Endothelial cell of umbilical vein (primary cell): ENCODE measurements around the gene KIF4A. TPM values are rescaled to one million over a fixed set of nuclear protein-coding genes. Genes with fewer than 3 reads are reported as not detected.
A peak's percentile ranks its signal among the peaks of the same experiment; 100 is the strongest.

ENCODE experiments used
- BruUV-seq: library from RNA; stranded (reverse); fragments of 400-500 nt; replicated peaks from 2 replicates; lab custom pipeline; 2021; lab: Mats Ljungman, UMichigan
- CTCF ChIA-PET: fragments of 300-600, 350-600 bp; sonication (Branson Sonifier 250); formaldehyde crosslinking; loops from one replicate; lab custom pipeline; 2021; ENCODE audit warnings: antibody characterized with exemption, inconsistent platforms; lab: Charles Lee
- POLR2A ChIA-PET: fragments of 300-600, 350-600 bp; sonication (Branson Sonifier 250); formaldehyde crosslinking; loops from one replicate; lab custom pipeline; 2021; ENCODE audit warnings: antibody characterized with exemption, inconsistent platforms; lab: Charles Lee
- DNase-seq: peaks from one replicate; pipeline ENCODE4 v3.0.0-alpha.2; 2011; ENCODE audit warnings: low read depth, low spot score
- FAIRE-seq: peaks from 2 replicates; lab custom pipeline; 2011; peaks lifted over from hg19 to GRCh38; lab: Jason Lieb, UNC
- H2AFZ ChIP-seq: 2 replicates; pipeline ENCODE4 v1.6.0; 2012; ENCODE audit warnings: low read depth, low read length, control low read depth, inconsistent platforms
- H3K27ac ChIP-seq: 2 replicates; pipeline ENCODE4 v1.5.1; 2011; ENCODE audit warnings: low read depth, mild to moderate bottlenecking, control low read depth, low read length, moderate library complexity; ENCODE audit not compliant: insufficient read depth
- H3K27me3 ChIP-seq, 2 experiments: 2 replicates each; pipeline versions ENCODE4 v1.6.0 to v1.6.1; 2011; ENCODE audit warnings: low read length in 2 of 2, mixed read lengths in 1 of 2; ENCODE audit not compliant: control insufficient read depth in 2 of 2, insufficient read depth in 2 of 2
- H3K36me3 ChIP-seq, 2 experiments: 2 replicates in 1 of 2; 3 replicates in 1 of 2; pipeline ENCODE4 v1.5.1; 2011; ENCODE audit warnings: low read length in 2 of 2, mild to moderate bottlenecking in 1 of 2, moderate library complexity in 1 of 2; ENCODE audit not compliant: control insufficient read depth in 2 of 2, insufficient read depth in 2 of 2; ENCODE audit errors: extremely low read depth in 1 of 2
- H3K4me1 ChIP-seq: 3 replicates; pipeline ENCODE4 v1.5.1; 2011; ENCODE audit warnings: mild to moderate bottlenecking, low read length; ENCODE audit not compliant: control insufficient read depth, insufficient read depth; ENCODE audit errors: extremely low read depth
- H3K4me2 ChIP-seq: 2 replicates; pipeline ENCODE4 v1.6.1; 2011; ENCODE audit warnings: low read length, control low read depth, mixed read lengths; ENCODE audit not compliant: insufficient read depth
- H3K4me3 ChIP-seq, 3 experiments: fragments of 200-600 bp in 1 of 3; sonication (generic), shearing (Covaris generic) in 1 of 3; replicated peaks in 1 of 3; 2 replicates each; pipeline ENCODE4 v1.5.1; 2011 to 2016; ENCODE audit warnings: control low read depth in 3 of 3, low read length in 3 of 3, mild to moderate bottlenecking in 2 of 3, inconsistent platforms in 1 of 3, low read depth in 1 of 3, moderate library complexity in 1 of 3; ENCODE audit not compliant: insufficient read depth in 1 of 3
- H3K79me2 ChIP-seq: 2 replicates; pipeline ENCODE4 v1.6.0; 2012; ENCODE audit warnings: low read length, inconsistent platforms; ENCODE audit not compliant: control insufficient read depth, insufficient read depth
- H3K9ac ChIP-seq: replicated peaks from 2 replicates; pipeline ENCODE3; 2011; ENCODE audit warnings: low read length, control low read depth; ENCODE audit not compliant: insufficient read depth; ENCODE audit errors: extremely low read depth
- H3K9me1 ChIP-seq: replicated peaks from 3 replicates; pipeline ENCODE4 v1.6.0; 2011; ENCODE audit warnings: mild to moderate bottlenecking, low read length; ENCODE audit not compliant: control insufficient read depth, insufficient read depth; ENCODE audit errors: extremely low read depth
- H3K9me3 ChIP-seq: replicated peaks from 2 replicates; pipeline ENCODE4 v1.5.1; 2012; ENCODE audit warnings: low read length, inconsistent platforms; ENCODE audit not compliant: control insufficient read depth, insufficient read depth
- H4K20me1 ChIP-seq: replicated peaks from 2 replicates; pipeline ENCODE3; 2011; ENCODE audit warnings: mild to moderate bottlenecking, low read length; ENCODE audit not compliant: control insufficient read depth, insufficient read depth; ENCODE audit errors: extremely low read depth
- EZH2 ChIP-seq: IDR thresholded peaks from 2 replicates; pipeline ENCODE4 v1.6.1; 2012; ENCODE audit warnings: borderline replicate concordance, low read depth, mild to moderate bottlenecking, moderate library complexity, low read length, inconsistent platforms; ENCODE audit not compliant: severe bottlenecking
- FOS ChIP-seq: IDR thresholded peaks from 2 replicates; pipeline ENCODE4 v1.6.1; 2011; ENCODE audit warnings: mild to moderate bottlenecking, low read length, moderate library complexity, borderline replicate concordance; ENCODE audit not compliant: insufficient read depth
- GATA2 ChIP-seq: IDR thresholded peaks from 2 replicates; pipeline ENCODE4 v1.7.0; 2011; ENCODE audit warnings: low read depth, mild to moderate bottlenecking, moderate library complexity, mixed read lengths, low read length; ENCODE audit not compliant: insufficient read length, insufficient read depth
- JUN ChIP-seq: IDR thresholded peaks from 2 replicates; pipeline ENCODE4 v1.6.1; 2011; ENCODE audit warnings: borderline replicate concordance, low read depth; ENCODE audit not compliant: insufficient read length, insufficient read depth
- MYC ChIP-seq: IDR thresholded peaks from one replicate; pipeline ENCODE4 v1.6.1; 2011; ENCODE audit warnings: mild to moderate bottlenecking, low read depth, low read length
- POLR2A ChIP-seq: IDR thresholded peaks from 2 replicates; pipeline ENCODE4 v1.6.1; 2012; ENCODE audit warnings: low read depth, mild to moderate bottlenecking, control low read depth, low read length
- POLR2AphosphoS5 ChIP-seq: IDR thresholded peaks from 2 replicates; pipeline ENCODE4 v1.6.1; 2012; ENCODE audit warnings: low read depth, mild to moderate bottlenecking, control low read depth, low read length, moderate library complexity; ENCODE audit not compliant: insufficient read depth
- dilution Hi-C: fragments of 300-500 bp; cut with MboI; formaldehyde crosslinking; loops from one replicate; pipeline ENCODE4 v1.15.0; 2019; ENCODE audit warnings: low sequenced_read_pairs; ENCODE audit not compliant: extremely low pct_ligation_motif_present
- intact Hi-C: fragments of 100-400 bp; cut with micrococcal nuclease; formaldehyde crosslinking; loops from one replicate; pipeline ENCODE4 v1.10.0; 2022
- polyA plus RNA-seq, 4 experiments: library from polyadenylated mRNA; depleted of rRNA in 3 of 4; stranded (reverse) in 3 of 4; unstranded in 1 of 4; fragments of >200 nt; gene quantifications; 2 replicates each; pipeline versions ENCODE4 v1.2.1 to v1.2.3, GENCODE V29; 2011 to 2012; ENCODE audit warnings: missing spikeins in 1 of 4
- total RNA-seq: library from RNA; stranded (reverse); gene quantifications from 2 replicates; pipeline ENCODE4 v1.2.3, GENCODE V29; 2021
- TF ChIP-seq, protein P1 (sequence below), 2 donors: IDR thresholded peaks; 1 replicate in 1 of 2; 2 replicates in 1 of 2; pipeline ENCODE4 v1.5.1; 2011; ENCODE audit warnings: low read length in 2 of 2, mild to moderate bottlenecking in 2 of 2, moderate library complexity in 2 of 2, control low read depth in 1 of 2, inconsistent platforms in 1 of 2, low read depth in 1 of 2; ENCODE audit not compliant: insufficient read depth in 1 of 2; ENCODE audit errors: extremely low read depth in 1 of 2
- TF ChIP-seq, protein P2 (sequence below): IDR thresholded peaks from 2 replicates; pipeline ENCODE4 v1.6.1; 2011; ENCODE audit not compliant: insufficient read depth, insufficient read length

Gene KIF4A
- total and polyA plus RNA-seq, 2 donors (not counting 3 experiments of a cell fraction or from before 2014, with no cell fraction given), result 9.6 to 41.3 TPM

DNA sequence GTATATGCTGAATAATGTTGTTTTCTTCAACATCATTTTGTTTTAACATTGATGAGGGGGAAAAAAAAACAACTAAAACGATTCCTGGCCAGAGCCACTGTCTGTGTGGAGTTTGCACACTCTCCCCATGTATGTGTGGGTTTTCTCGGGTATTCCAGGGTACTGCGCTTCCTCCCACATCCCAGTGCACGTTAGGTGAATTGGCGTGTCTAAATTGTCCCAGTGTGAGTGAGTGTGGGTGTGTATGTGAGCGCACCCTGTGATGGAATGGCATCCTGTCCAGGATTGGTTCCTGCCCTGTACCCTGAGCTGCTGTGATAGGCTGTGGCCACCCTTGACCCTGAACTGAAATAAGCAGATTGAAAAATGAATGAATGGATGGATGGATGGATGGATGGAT, 152.3 kb downstream of the KIF4A start:
- H3K9me3 ChIP-seq, result no peaks in the 10 kb centered on the region
- no peak for FAIRE-seq
- H3K79me2 ChIP-seq, result no peaks in the 10 kb centered on the region
- H3K9me1 ChIP-seq, result no peaks in the 10 kb centered on the region
- no peaks in the 10 kb centered on the region for H4K20me1 ChIP-seq
- H3K4me2 ChIP-seq, result no peak overlapping the region
- H3K36me3 ChIP-seq, result no peaks in the 10 kb centered on the region
- no TSS peak for BruUV-seq
- intact Hi-C loops (no loop called here), dilution Hi-C loops (no loop called here)
- TF ChIP-seq POLR2A, result no peak
- TF ChIP-seq, protein P1, sequence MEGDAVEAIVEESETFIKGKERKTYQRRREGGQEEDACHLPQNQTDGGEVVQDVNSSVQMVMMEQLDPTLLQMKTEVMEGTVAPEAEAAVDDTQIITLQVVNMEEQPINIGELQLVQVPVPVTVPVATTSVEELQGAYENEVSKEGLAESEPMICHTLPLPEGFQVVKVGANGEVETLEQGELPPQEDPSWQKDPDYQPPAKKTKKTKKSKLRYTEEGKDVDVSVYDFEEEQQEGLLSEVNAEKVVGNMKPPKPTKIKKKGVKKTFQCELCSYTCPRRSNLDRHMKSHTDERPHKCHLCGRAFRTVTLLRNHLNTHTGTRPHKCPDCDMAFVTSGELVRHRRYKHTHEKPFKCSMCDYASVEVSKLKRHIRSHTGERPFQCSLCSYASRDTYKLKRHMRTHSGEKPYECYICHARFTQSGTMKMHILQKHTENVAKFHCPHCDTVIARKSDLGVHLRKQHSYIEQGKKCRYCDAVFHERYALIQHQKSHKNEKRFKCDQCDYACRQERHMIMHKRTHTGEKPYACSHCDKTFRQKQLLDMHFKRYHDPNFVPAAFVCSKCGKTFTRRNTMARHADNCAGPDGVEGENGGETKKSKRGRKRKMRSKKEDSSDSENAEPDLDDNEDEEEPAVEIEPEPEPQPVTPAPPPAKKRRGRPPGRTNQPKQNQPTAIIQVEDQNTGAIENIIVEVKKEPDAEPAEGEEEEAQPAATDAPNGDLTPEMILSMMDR (IDR thresholded peaks at IDR 0.05; ENCODE audit: extremely low read depth in 1 of 2, insufficient read depth in 1 of 2, low read depth in 1 of 2, low read length in 2 of 2), result no peak
- TF ChIP-seq FOS, result no peak
- ChIA-PET CTCF (interaction anchor here (0.7 to 2.4 kb wide), 2 partner anchors 10 to 112 kb away, joined by 3 to 13 read pairs; no protein-coding TSS in a partner anchor), POLR2A (no interaction called here)
- H2AFZ ChIP-seq, result no peak overlapping the region
- H3K4me1 ChIP-seq, result no peaks in the 10 kb centered on the region
- peaks cover 13 to 25% of the 10 kb centered on the region in 2 experiments for H3K27me3 ChIP-seq
- H3K27ac ChIP-seq, result no peak overlapping the region
- H3K4me3 ChIP-seq, result no peak overlapping the region
- no peak for DNase-seq
- no peak overlapping the region for H3K9ac ChIP-seq

DNA sequence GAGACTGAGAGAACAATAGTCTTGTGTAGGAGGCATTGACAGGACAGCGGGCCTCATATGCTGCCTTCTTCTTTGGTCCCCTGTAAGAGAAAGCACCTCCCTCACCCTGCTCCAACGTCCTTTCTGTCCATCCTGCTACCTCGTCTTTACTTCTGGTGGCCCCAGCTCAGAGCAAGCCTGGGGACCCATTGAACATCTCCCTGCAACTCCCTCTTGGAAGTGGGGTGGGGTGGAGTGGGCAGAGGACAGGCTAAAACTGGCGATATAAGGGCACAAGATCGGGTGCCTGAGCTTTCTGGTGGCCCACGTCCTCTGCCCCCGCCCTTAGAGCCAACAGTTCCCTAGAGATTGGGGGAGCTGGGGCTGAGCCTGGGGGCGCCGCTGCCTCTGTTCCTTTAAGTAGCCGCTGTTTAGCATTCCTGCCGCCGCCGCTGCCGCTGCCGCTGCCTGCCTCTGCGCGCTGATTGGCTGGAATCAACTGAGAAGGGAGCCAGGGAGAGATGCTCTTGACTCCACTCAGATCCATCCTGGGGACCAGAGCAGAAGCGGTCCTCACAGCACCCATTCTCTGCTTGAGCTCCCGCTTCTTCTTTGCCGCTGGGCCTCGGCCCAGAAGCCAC, 154.5 kb downstream of the KIF4A start, which contains the start of gene DLG3:
Gene DLG3 (plus strand): TSS at position 510 of the 620 bp plus-strand sequence. CDS start 367 bp downstream, outside the sequence.
- Histone ChIP-seq H3K36me3 (no peaks in the 10 kb centered on the region), H3K27ac (no peak within 1 kb of the TSS), H3K4me1 (no peaks in the 10 kb centered on the region), H3K27me3 (peaks cover 15 to 25% of the 10 kb centered on the region in 2 experiments), H3K4me3 (no peak within 1 kb of the TSS), H3K9me1 (no peaks in the 10 kb centered on the region), H3K9ac (no peak within 1 kb of the TSS), H3K4me2 (no peak within 1 kb of the TSS), H3K79me2 (no peaks in the 10 kb centered on the region), H2AFZ (peak within 1 kb of the TSS; percentile 37), H3K9me3 (no peaks in the 10 kb centered on the region), H4K20me1 (no peaks in the 10 kb centered on the region)
- dilution Hi-C loops (no loop called here), intact Hi-C loops (no loop called here)
- DNase-seq (no peak), FAIRE-seq (peak; percentile 54)
- ChIA-PET POLR2A (no interaction called here), CTCF (interaction anchor here (2.4 kb wide), 1 partner anchor 8 kb away, joined by 13 read pairs; no protein-coding TSS in a partner anchor)
- no peak for TF ChIP-seq EZH2
- TF ChIP-seq JUN, result no peak
- no peak for TF ChIP-seq MYC
- TF ChIP-seq POLR2A, result no peak
- TF ChIP-seq GATA2, result no peak
- TF ChIP-seq FOS, result no peak
- TF ChIP-seq, protein P2, sequence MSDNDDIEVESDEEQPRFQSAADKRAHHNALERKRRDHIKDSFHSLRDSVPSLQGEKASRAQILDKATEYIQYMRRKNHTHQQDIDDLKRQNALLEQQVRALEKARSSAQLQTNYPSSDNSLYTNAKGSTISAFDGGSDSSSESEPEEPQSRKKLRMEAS, result no peak
- TF ChIP-seq, protein P1 (IDR thresholded peaks at IDR 0.05; ENCODE audit: extremely low read depth in 1 of 2, insufficient read depth in 1 of 2, low read depth in 1 of 2, low read length in 2 of 2), result no peak
- TF ChIP-seq POLR2AphosphoS5, result no peak
- BruUV-seq, result no TSS peak
